ENCODE measurements around the gene SEMA5A. TPM values are rescaled to one million over a fixed set of nuclear protein-coding genes. Genes with fewer than 3 reads are reported as not detected.

SEMA5A gene
- polyA plus RNA-seq, 1 donor from 2014 or later, result 3.2 TPM

DNA sequence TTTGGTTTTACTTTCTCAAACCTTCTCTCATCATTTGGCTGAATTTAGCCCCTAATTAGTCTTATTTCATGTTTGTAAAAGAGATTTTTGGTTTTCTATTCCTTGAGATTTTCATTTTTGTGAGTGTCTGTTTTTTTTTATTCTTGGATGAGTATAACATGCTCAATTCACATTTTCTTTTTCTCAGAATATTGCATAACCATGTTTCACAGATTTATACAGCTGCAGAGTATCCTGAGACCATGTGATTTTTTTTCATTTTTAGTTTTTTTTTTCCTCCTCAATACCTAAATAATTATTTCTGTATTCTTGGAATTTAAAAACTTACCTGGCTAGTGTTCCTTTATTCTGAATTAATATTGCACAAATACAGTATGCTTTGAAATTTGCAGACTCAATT lies 361.9 kb downstream of the SEMA5A start:
- Histone ChIP-seq H3K9ac (ENCODE audit: low read length) (no peak overlapping the region), H3K9me2 (ENCODE audit: insufficient read depth, low read length) (no peaks in the 10 kb centered on the region), H3K4me2 (ENCODE audit: low read length) (no peak overlapping the region), H3K4me3 (ENCODE audit: low read length) (no peak overlapping the region), H3F3A (ENCODE audit: insufficient read depth, low read length, poor library complexity, severe bottlenecking) (no peaks in the 10 kb centered on the region), H3K9me3 (ENCODE audit: low read length) (no peaks in the 10 kb centered on the region), H3K27ac (ENCODE audit: low read length) (no peak overlapping the region), H3K27me3 (ENCODE audit: insufficient read depth, low read depth, low read length) (no peaks in the 10 kb centered on the region), H3K79me2 (replicated peaks; ENCODE audit: insufficient read depth, low read length) (no peaks in the 10 kb centered on the region), H2AFZ (ENCODE audit: low read depth, low read length) (no peak overlapping the region), H3K36me3 (ENCODE audit: insufficient read depth, low read length) (no peaks in the 10 kb centered on the region), H4K20me1 (ENCODE audit: insufficient read depth) (no peaks in the 10 kb centered on the region)
- TF ChIP-seq, protein P1, sequence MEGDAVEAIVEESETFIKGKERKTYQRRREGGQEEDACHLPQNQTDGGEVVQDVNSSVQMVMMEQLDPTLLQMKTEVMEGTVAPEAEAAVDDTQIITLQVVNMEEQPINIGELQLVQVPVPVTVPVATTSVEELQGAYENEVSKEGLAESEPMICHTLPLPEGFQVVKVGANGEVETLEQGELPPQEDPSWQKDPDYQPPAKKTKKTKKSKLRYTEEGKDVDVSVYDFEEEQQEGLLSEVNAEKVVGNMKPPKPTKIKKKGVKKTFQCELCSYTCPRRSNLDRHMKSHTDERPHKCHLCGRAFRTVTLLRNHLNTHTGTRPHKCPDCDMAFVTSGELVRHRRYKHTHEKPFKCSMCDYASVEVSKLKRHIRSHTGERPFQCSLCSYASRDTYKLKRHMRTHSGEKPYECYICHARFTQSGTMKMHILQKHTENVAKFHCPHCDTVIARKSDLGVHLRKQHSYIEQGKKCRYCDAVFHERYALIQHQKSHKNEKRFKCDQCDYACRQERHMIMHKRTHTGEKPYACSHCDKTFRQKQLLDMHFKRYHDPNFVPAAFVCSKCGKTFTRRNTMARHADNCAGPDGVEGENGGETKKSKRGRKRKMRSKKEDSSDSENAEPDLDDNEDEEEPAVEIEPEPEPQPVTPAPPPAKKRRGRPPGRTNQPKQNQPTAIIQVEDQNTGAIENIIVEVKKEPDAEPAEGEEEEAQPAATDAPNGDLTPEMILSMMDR (IDR thresholded peaks at IDR 0.05; ENCODE audit: poor library complexity, severe bottlenecking), result no peak
- TF ChIP-seq SMC3 (conservative IDR thresholded peaks at IDR 0.05; ENCODE audit: poor library complexity) (no peak), EZH2 (IDR thresholded peaks at IDR 0.05; ENCODE audit: borderline replicate concordance, insufficient read depth, low read length, poor library complexity, severe bottlenecking) (no peak), EP300 (conservative IDR thresholded peaks at IDR 0.05; ENCODE audit: poor library complexity, severe bottlenecking) (no peak), RAD21 (conservative IDR thresholded peaks at IDR 0.05) (no peak), MXI1 (conservative IDR thresholded peaks at IDR 0.05; ENCODE audit: poor library complexity, severe bottlenecking) (no peak), POLR2AphosphoS5 (IDR thresholded peaks at IDR 0.05) (no peak), TAF1 (IDR thresholded peaks at IDR 0.05; ENCODE audit: low read depth) (no peak)
- TF ChIP-seq, protein P2, sequence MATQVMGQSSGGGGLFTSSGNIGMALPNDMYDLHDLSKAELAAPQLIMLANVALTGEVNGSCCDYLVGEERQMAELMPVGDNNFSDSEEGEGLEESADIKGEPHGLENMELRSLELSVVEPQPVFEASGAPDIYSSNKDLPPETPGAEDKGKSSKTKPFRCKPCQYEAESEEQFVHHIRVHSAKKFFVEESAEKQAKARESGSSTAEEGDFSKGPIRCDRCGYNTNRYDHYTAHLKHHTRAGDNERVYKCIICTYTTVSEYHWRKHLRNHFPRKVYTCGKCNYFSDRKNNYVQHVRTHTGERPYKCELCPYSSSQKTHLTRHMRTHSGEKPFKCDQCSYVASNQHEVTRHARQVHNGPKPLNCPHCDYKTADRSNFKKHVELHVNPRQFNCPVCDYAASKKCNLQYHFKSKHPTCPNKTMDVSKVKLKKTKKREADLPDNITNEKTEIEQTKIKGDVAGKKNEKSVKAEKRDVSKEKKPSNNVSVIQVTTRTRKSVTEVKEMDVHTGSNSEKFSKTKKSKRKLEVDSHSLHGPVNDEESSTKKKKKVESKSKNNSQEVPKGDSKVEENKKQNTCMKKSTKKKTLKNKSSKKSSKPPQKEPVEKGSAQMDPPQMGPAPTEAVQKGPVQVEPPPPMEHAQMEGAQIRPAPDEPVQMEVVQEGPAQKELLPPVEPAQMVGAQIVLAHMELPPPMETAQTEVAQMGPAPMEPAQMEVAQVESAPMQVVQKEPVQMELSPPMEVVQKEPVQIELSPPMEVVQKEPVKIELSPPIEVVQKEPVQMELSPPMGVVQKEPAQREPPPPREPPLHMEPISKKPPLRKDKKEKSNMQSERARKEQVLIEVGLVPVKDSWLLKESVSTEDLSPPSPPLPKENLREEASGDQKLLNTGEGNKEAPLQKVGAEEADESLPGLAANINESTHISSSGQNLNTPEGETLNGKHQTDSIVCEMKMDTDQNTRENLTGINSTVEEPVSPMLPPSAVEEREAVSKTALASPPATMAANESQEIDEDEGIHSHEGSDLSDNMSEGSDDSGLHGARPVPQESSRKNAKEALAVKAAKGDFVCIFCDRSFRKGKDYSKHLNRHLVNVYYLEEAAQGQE (IDR thresholded peaks at IDR 0.05; ENCODE audit: borderline replicate concordance), result no peak

DNA sequence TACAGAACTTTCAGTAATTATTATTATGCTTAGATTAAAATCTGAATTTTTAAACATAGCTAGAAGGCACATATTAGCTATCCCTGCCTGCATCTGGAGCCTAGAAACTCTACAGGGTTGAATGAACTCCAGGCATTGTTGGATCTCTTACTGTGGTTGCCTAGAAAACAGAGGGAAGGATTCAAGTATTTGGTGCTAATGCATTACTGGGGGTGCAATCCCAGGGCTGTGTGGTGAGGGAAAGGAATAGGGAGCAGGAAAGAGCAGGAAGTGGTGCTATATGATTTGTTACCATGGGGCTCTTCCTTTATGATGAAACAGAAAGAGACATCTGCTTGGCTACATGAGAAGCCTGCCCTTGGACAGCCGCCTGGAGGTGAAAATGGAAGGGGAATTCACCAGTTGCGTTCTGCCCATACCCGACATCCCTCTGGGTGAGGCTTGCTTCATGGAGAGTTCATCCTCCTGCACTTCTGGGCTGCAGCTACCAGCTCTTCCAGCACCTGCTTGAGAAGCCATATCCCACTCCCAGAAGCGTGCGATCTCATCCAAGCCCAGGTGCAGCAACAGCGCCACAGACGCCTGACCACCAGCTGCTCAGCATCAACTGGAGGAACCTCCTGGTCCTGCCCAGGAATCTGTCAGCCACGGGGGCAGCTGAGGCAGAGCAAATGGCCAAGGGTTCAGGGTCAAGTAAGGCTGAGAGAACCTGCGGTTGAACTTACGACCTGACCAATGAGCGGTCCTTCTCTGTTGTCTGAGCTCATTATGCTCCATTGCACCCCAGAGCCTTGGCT lies 362.8 kb downstream of the SEMA5A start:
- TF ChIP-seq EP300 (conservative IDR thresholded peaks at IDR 0.05; ENCODE audit: poor library complexity, severe bottlenecking) (no peak), EZH2 (IDR thresholded peaks at IDR 0.05; ENCODE audit: borderline replicate concordance, insufficient read depth, low read length, poor library complexity, severe bottlenecking) (no peak), RAD21 (conservative IDR thresholded peaks at IDR 0.05) (no peak), POLR2AphosphoS5 (IDR thresholded peaks at IDR 0.05) (no peak), MXI1 (conservative IDR thresholded peaks at IDR 0.05; ENCODE audit: poor library complexity, severe bottlenecking) (no peak), SMC3 (conservative IDR thresholded peaks at IDR 0.05; ENCODE audit: poor library complexity) (no peak), TAF1 (IDR thresholded peaks at IDR 0.05; ENCODE audit: low read depth) (no peak)
- TF ChIP-seq, protein P2 (IDR thresholded peaks at IDR 0.05; ENCODE audit: borderline replicate concordance), result no peak
- TF ChIP-seq, protein P1 (IDR thresholded peaks at IDR 0.05; ENCODE audit: poor library complexity, severe bottlenecking), result no peak
- Histone ChIP-seq H3K9ac (ENCODE audit: low read length) (no peak overlapping the region), H3K9me2 (ENCODE audit: insufficient read depth, low read length) (no peaks in the 10 kb centered on the region), H3K27me3 (ENCODE audit: insufficient read depth, low read depth, low read length) (no peaks in the 10 kb centered on the region), H3F3A (ENCODE audit: insufficient read depth, low read length, poor library complexity, severe bottlenecking) (no peaks in the 10 kb centered on the region), H4K20me1 (ENCODE audit: insufficient read depth) (no peaks in the 10 kb centered on the region), H3K79me2 (replicated peaks; ENCODE audit: insufficient read depth, low read length) (no peaks in the 10 kb centered on the region), H3K9me3 (ENCODE audit: low read length) (no peaks in the 10 kb centered on the region), H3K27ac (ENCODE audit: low read length) (no peak overlapping the region), H3K4me2 (ENCODE audit: low read length) (no peak overlapping the region), H2AFZ (ENCODE audit: low read depth, low read length) (no peak overlapping the region), H3K36me3 (ENCODE audit: insufficient read depth, low read length) (no peaks in the 10 kb centered on the region), H3K4me3 (ENCODE audit: low read length) (no peak overlapping the region)
